GM18499 (cell line): ENCODE measurements around the gene SIM2.

Experiments
- ATAC-seq: cut with Tn5 transposase; IDR thresholded peaks from one replicate; pipeline ENCODE4 v1.9.1; 2021; ENCODE audit warnings: moderate number of reproducible peaks; ENCODE audit not compliant: insufficient read depth, unreplicated experiment

The SIM2 gene

DNA sequence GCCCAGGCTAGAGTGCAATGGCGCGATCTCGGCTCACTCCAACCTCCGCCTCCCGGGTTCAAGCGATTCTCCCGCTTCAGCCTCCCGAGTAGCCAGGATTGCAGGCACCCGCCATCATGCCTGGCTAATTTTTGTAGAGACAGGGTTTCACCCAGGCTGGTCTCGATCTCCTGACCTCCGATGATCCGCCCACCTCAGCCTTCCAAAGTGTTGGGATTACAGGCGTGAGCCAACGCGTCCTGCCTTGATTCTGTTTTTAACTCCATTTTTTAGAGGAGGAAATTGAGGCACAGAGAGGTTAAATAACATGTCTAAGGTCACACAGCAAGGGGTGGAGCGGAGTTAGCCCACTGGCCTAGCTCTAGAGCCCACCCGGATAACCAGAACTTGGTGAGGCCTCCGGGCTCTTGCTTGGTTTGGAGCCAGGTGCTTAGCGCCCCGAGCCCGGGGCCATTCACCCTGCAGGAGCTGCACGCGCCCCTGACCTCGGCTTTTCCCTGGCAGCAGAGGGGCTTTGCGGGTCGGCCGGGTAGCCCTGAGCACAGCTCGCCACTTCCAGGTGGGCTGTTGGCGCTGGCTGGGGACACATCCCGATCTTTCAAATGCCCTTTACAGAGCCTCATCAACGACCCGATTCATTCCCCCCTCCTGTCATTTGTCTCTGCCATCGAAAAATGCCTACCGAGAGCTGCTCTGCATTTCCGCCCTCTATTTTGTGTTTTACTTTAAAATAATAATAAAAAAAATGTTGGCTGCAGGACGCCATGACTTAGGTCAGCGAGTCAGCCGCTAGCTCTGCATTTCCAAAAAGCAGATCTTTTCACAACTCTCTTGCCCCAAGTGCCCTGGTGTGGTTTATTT is 11.2 kb downstream of the SIM2 start:
- no peak for ATAC-seq

- no peak for ATAC-seq
These were observed 11.8 kb downstream of the SIM2 start for GRCh38 chr21:36710729-36711048.

GRCh38 chr21:36713746-36714145 is 14.8 kb downstream of the SIM2 start:
- ATAC-seq: no peak

GRCh38 chr21:36716387-36716786 is 17.5 kb downstream of the SIM2 start:
- no peak for ATAC-seq

GRCh38 chr21:36716836-36717235 is 17.9 kb downstream of the SIM2 start:
- ATAC-seq: no peak

DNA sequence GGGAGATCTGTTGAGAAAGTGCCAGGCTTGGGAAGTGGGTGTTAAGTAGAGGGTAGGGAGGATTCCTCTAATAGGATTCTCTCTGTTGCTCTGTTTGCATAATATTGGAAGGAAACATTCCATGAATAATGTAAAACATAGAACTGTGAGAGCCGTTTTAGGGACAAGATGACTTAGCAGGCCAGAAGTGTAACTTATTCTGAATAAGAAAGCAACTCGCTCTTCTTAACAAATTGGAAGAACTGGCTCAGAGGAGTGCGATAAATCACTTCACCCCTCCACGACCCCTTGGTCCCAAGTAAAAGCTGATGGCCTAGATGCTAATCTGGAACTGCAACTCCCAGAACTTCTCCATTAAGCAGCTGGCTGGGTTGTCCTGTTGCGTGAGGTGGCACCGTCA is 19.1 kb downstream of the SIM2 start:
- no peak for ATAC-seq

DNA sequence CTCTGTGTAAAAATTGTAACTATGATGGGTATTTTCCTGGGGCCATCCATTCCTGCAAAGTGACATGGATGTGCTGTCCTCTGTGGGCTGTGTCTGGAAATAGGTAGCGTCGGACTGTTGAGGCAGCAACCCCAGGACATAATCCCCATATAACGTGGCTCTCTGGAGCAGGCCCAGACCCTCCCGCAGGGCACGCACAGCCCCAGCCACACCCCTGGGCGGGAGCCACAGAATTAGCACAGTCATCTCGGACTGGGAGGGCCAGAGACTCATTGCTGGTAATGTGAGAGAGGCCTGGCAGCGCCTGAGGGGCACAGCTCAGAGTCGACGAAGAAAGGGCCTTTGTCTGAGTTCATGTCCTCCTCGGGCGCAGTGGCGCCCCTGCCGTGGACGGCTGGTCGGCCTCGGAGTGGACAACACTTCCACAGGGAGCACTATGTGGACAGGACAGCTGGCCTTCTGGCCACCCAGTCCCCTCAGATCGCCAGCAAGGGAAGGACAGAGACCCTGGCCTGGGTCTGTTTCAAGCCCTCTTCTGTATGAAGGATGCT is 20.1 kb downstream of the SIM2 start:
- no peak for ATAC-seq

DNA sequence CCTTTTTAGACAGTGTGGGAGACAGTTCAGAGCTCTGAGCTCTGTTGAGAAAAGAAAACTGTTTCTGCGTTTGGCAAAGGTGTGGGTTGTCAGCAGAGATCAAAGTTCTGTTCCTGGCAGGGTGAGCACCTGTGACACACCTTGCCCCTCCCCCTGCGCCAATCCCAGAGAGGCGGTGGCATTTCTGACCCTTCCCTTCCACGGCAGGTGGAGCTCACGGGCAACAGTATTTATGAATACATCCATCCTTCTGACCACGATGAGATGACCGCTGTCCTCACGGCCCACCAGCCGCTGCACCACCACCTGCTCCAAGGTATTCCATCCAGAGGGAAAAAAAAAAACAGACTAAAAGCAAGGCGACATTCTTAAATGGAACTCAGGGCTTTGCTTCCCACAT is 20.7 kb downstream of the SIM2 start:
- no peak for ATAC-seq

GRCh38 chr21:36721817-36722216 is 22.9 kb downstream of the SIM2 start:
- ATAC-seq: no peak

- no peak for ATAC-seq
These were observed 23.8 kb downstream of the SIM2 start for GRCh38 chr21:36722370-36723368.

DNA sequence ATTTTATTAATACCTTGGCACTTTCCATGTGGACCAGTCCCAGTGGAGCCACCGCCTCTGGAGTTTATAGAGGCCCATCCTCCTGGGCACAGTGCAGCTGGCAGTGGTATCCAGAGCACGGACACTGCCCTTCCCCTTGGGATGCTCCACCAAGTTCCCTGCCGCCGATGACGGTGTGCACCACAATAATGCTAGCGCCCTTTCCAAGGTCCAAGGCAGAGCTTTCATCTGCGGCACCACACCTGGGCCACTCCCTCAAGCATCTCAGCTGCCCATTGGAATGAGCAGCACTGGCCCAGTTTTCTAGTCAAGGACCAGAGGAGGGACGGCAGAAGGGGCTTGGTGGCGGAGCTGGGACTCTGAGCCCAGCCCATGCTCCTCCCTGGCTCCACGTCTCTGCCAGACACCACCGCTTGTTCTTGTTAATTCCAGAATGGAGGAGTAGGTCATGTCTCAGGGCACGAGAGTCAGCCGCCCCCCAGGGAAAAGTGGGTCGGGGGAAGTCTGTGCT is 24.5 kb downstream of the SIM2 start:
- ATAC-seq: no peak

- ATAC-seq: no peak
These were observed 25.7 kb downstream of the SIM2 start for GRCh38 chr21:36724660-36725059.

DNA sequence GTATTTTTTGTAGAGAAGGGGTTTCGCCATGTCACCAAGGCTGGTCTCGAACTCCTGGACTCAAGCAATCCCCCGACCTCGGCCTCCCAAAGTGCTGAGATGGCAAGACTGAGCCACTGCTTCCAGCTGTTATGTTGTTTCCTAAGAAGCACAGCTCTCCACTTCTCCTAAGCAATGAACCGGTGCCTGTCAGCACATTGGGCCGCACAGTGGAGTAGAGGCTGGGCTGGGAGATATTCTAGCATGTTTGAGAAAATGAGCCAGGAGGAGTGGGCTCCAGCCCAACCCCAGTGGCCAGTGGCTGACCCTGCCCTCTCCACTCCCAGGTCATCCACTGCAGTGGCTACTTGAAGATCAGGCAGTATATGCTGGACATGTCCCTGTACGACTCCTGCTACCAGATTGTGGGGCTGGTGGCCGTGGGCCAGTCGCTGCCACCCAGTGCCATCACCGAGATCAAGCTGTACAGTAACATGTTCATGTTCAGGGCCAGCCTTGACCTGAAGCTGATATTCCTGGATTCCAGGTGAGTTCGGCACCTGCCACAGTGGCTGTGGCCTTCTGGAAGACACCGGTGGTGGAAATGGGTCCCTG is 27.0 kb downstream of the SIM2 start:
- no peak for ATAC-seq

DNA sequence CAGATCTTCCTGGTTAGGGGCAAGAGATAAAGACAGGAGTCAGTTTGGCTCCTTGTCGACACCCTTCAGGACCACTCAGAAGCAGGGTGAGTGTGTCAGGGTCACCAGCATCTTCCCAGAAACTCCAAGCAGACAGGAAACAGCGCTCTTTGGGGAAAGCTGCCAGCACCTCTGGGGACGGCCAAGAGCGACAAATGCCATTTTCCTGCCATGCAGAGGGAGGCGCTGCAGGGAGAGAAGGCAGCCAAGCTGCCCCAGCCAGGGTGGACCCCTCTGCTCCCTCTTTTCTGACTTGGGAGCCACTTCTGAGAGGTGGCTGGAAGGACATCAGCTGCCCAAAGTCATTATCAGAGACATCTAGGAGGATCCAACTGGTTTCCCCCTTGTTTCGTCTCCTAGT is 29.0 kb downstream of the SIM2 start:
- no peak for ATAC-seq

DNA sequence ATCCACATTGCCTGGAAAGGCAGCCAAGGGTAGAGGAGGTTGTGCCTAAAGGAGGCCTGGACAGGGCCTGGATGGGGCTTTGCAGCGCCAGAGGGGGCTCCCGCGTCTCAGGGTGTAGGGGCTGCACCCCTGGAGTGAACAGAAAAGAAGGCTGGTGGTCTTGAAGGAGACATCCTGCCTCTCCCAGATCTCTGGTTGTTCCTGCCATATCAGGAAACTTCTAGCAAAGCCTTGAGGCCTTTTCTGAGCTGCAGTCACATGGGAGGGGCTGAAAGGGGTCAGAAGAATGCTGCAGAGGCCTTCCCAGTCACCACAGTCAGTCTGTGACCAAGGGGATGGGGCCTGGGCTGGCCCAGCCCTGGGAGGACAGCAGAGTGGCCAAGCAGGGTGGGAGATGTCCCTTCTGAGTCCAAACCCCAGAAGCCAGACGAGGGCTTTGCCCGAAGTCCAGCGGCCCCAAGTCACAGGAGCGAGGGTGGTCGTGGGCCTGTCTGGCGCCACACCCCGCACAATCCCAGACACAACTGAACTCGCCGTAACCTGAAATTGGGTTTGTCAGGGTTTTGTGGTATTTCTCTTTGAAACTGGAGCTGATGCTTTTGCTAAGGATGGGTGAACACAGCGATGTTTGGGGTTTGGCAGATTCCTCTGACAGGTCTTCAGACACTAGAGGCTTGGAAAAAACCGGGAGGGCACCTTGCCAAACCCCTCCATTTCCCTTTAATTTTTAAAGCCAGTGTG is 29.6 kb downstream of the SIM2 start:
- no peak for ATAC-seq

DNA sequence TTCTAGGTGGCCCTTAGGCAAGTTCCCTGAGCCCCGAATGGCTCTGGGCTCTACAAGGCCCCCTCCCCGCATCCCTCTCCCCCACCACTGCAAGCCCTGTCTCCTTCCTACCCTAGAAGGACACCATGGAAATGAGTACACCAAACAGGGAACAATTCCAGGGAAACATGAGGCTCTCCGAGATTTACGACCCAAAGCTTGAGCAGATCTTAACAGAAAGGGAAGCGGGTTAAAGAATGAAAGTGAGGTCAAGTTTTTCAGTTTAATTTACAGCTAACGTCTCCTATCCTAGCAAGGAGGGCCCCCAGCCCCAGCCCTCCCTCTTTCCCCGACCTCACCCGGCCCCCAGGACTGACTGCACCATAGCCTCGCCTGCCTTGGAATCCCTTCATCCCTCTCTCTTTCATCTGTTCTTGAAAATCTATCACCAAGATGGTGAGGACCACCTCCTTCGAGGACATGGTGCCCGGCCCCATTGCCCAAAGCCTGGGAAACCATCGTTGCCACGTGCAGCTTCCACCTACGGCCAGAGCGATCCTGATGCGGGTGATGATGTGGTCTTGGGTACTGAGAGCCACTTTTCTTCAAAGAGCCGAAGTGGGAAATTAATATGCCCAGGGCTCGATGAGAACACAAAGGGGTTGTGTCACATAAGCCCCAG is 30.5 kb downstream of the SIM2 start:
- no peak for ATAC-seq

- ATAC-seq: no peak
These were observed 31.7 kb downstream of the SIM2 start for GRCh38 chr21:36730291-36731281.

DNA sequence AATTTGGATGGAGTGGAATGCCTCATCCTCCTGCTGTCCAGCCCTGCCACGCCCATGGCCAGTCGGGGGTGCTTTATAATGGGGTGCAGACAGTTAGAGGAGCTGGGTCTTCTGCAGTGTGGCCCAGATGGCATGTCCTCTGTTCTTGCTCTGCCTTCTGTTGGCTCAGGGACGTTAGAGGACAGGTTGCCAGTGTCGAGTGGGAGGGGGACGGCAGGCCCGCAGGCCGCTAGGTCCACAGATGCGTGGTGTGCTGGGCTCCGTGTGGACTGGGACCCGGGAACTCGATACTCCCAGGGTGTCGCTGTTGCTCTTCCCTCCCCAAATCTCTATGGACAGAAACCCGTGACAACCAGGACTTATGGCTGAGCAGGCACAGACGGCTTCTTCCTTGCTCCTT is 33.3 kb downstream of the SIM2 start:
- ATAC-seq: no peak
